ENCODE data around the gene SLC44A3. TPM values are rescaled to one million over a fixed set of nuclear protein-coding genes. Genes with fewer than 3 reads are reported as not detected.

Gene SLC44A3
- total RNA-seq, 4 donors from 2014 or later, result 4.0 to 6.7 (median 5.4) TPM

- Histone ChIP-seq H3K27me3 (no peaks in the 10 kb centered on the region), H3K36me3 (no peaks in the 10 kb centered on the region), H3K4me1 (peaks cover 24 to 38% of the 10 kb centered on the region in 2 donors), H3K27ac (peak overlapping the region; percentile 74 to 93 (median 86)), H3K9me3 (no peaks in the 10 kb centered on the region), H3K4me3 (replicated peaks in 1 of 3) (no peak overlapping the region)
- intact Hi-C loops (cut with DNase I), result no loop called here
- no peak for DNase-seq
- WGBS, 2 donors, result 84 to 100% methylated on average over 2 of the region's 2 CpGs
- TF ChIP-seq CTCF (IDR thresholded peaks at IDR 0.05) (no peak), POLR2A (IDR thresholded peaks at IDR 0.05) (no peak)
Measured at GRCh38 chr1:94862718-94863117, 42.6 kb downstream of the SLC44A3 start.

- H3K9me3 ChIP-seq, result no peaks in the 10 kb centered on the region
- TF ChIP-seq POLR2A (IDR thresholded peaks at IDR 0.05) (no peak), CTCF (IDR thresholded peaks at IDR 0.05) (no peak)
- H3K4me1 ChIP-seq, result peaks cover 24 to 38% of the 10 kb centered on the region in 2 donors
- 13 to 14% methylated on average over 2 of the region's 2 CpGs for WGBS, 2 donors
- peak overlapping the region; percentile 74 to 93 (median 86) for H3K27ac ChIP-seq
- intact Hi-C loops (cut with DNase I), result no loop called here
- H3K4me3 ChIP-seq (replicated peaks in 1 of 3), result no peak overlapping the region
- DNase-seq, result no peak
- no peaks in the 10 kb centered on the region for H3K27me3 ChIP-seq
- H3K36me3 ChIP-seq, result no peaks in the 10 kb centered on the region
Measured at GRCh38 chr1:94863297-94863911, 43.2 kb downstream of the SLC44A3 start.

GRCh38 chr1:94863919-94864318, 43.8 kb downstream of the SLC44A3 start:
- Histone ChIP-seq H3K27me3 (no peaks in the 10 kb centered on the region), H3K4me3 (replicated peaks in 1 of 3) (no peak overlapping the region), H3K4me1 (peaks cover 24 to 38% of the 10 kb centered on the region in 2 donors), H3K27ac (peak overlapping the region; percentile 74 to 93 (median 86)), H3K9me3 (no peaks in the 10 kb centered on the region), H3K36me3 (no peaks in the 10 kb centered on the region)
- DNase-seq, result peak; percentile 44 to 52
- no peak for TF ChIP-seq CTCF (IDR thresholded peaks at IDR 0.05)
- TF ChIP-seq POLR2A (IDR thresholded peaks at IDR 0.05), result peak in 1 of 2 donors; percentile 26
- 26 to 51% methylated on average over 4 of the region's 4 CpGs for WGBS, 2 donors
- intact Hi-C loops (cut with DNase I), result no loop called here

GRCh38 chr1:94864821-94865220, 44.7 kb downstream of the SLC44A3 start:
- Histone ChIP-seq H3K9me3 (no peaks in the 10 kb centered on the region), H3K27ac (peak overlapping the region in 2 of 3 donors; percentile 86 to 93), H3K27me3 (no peaks in the 10 kb centered on the region), H3K4me1 (peaks cover 24 to 38% of the 10 kb centered on the region in 2 donors), H3K36me3 (no peaks in the 10 kb centered on the region), H3K4me3 (replicated peaks in 1 of 3) (no peak overlapping the region)
- intact Hi-C loops (cut with DNase I), result no loop called here
- DNase-seq, result no peak
- TF ChIP-seq POLR2A (IDR thresholded peaks at IDR 0.05) (no peak), CTCF (IDR thresholded peaks at IDR 0.05) (no peak)
- WGBS, 2 donors, result 74 to 75% methylated on average over 9 of the region's 9 CpGs

GRCh38 chr1:94865360-94865759, 45.2 kb downstream of the SLC44A3 start:
- Histone ChIP-seq H3K9me3 (no peaks in the 10 kb centered on the region), H3K4me1 (peaks cover 24 to 38% of the 10 kb centered on the region in 2 donors), H3K27me3 (no peaks in the 10 kb centered on the region), H3K4me3 (replicated peaks in 1 of 3) (no peak overlapping the region), H3K36me3 (no peaks in the 10 kb centered on the region), H3K27ac (peak overlapping the region in 2 of 3 donors; percentile 86 to 93)
- no peak for DNase-seq
- intact Hi-C loops (cut with DNase I), result no loop called here
- no peak for TF ChIP-seq POLR2A (IDR thresholded peaks at IDR 0.05)
- TF ChIP-seq CTCF (IDR thresholded peaks at IDR 0.05), result no peak
- 73 to 85% methylated on average over 4 of the region's 4 CpGs for WGBS, 2 donors
